ENCODE measurements around the gene RPS3. TPM values are rescaled to one million over a fixed set of nuclear protein-coding genes. Genes with fewer than 3 reads are reported as not detected.

The RPS3 gene
- total and polyA plus RNA-seq, 2 donors (not counting 1 experiment from before 2014, with no cell fraction given), result 3,389 to 3,642 TPM

DNA sequence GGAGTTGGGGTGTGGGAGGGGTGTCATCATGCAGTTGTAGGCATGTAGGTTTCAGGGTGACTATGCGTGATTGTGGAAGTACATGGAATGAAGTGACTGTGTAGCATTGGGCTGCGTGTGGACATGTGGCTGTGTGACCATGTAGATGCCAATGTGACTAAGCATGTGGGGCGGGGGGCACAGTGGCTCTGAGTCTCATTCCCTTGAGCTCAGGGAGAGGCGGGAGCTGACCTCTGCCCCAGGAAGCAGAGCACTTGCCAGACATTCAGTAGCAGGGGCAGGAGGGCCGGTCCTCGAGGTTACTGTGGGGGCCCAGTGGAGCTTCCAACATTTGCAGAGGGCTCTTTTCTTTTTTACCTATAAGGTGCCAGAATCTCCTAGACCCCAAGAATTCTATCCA, 34.1 kb downstream of the RPS3 start:
- Histone ChIP-seq H3K36me3 (replicated peaks in 1 of 2; ENCODE audit: control extremely low read depth in 1 of 2, control insufficient read depth in 1 of 2, extremely low read depth in 1 of 2, insufficient read depth in 2 of 2, low read length in 1 of 2) (no peaks in the 10 kb centered on the region), H3K27me3 (replicated peaks in 1 of 4; ENCODE audit: control extremely low read depth in 1 of 4, control insufficient read depth in 3 of 4, insufficient read depth in 4 of 4, low read length in 3 of 4) (peaks cover 0 to 53% (median 21%) of the 10 kb centered on the region in 4 experiments), H3K27ac (ENCODE audit: low read length in 2 of 2) (no peak overlapping the region), H3K79me2 (ENCODE audit: control insufficient read depth, insufficient read depth, low read length) (no peaks in the 10 kb centered on the region), H3K4me1 (ENCODE audit: control insufficient read depth in 2 of 2, insufficient read depth in 2 of 2, low read length in 2 of 2) (peaks cover 19 to 22% of the 10 kb centered on the region in 2 donors), H2AFZ (ENCODE audit: insufficient read depth, low read depth, low read length, poor library complexity, severe bottlenecking) (no peak overlapping the region), H3K4me2 (replicated peaks; ENCODE audit: low read depth, low read length, poor library complexity, severe bottlenecking) (no peak overlapping the region), H3K4me3 (ENCODE audit: control extremely low read depth in 1 of 5, extremely low read depth in 1 of 5, insufficient read depth in 1 of 5, low read depth in 2 of 5, low read length in 4 of 5) (no peak overlapping the region), H4K20me1 (ENCODE audit: control insufficient read depth, insufficient read depth, low read length, poor library complexity, severe bottlenecking) (no peaks in the 10 kb centered on the region), H3K9ac (ENCODE audit: low read length) (no peak overlapping the region), H3K9me3 (ENCODE audit: control extremely low read depth in 1 of 3, control insufficient read depth in 2 of 3, insufficient read depth in 1 of 3, low read length in 2 of 3) (peaks cover 0 to 8% (median 0%) of the 10 kb centered on the region in 3 donors)
- Mint-ChIP-seq H3K4me1 (peaks cover 18% of the 10 kb centered on the region), H3K9me3 (ENCODE audit: insufficient read depth) (no peaks in the 10 kb centered on the region), H3K4me3 (no peak overlapping the region), H3K27ac (peak overlapping the region; percentile 46), H3K27me3 (peaks cover 37% of the 10 kb centered on the region)
- no peak for DNase-seq
- ATAC-seq (ENCODE audit: low read depth), result no peak
- 88% methylated on average over 4 of the region's 6 CpGs for WGBS (ENCODE audit: insufficient coverage)
- ChIA-PET POLR2A (no interaction called here), CTCF (interaction anchor here (1.0 to 1.6 kb wide), 3 partner anchors 12 to 44 kb away, joined by 3 to 7 read pairs (median 3); no protein-coding TSS in a partner anchor)
- intact Hi-C loops (cut with micrococcal nuclease), result no loop called here
- no peak for TF ChIP-seq CTCF (IDR thresholded peaks at IDR 0.05)
- TF ChIP-seq EZH2 (IDR thresholded peaks at IDR 0.05; ENCODE audit: borderline replicate concordance, insufficient read depth, low read depth, low read length, poor library complexity, severe bottlenecking), result no peak

DNA sequence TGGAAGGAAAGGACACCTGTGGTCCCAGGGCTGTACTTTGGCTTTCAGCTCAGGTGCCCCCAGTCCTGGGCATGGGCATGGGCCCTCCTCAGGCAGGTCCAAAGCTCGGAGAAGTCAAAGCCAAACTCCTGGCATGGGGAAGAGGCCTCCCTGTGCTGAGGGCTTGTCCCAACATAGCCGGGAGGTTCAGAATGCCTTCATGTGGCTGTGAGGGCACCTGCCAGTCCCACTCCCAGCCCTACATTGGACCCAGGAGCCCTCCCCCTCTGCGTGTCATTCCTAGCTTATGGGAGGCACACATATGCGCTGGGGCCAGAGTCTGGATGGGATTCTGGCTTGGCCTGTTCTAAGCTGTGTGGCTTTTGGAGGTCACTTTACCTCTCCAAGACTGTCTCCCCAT, 34.7 kb downstream of the RPS3 start:
- ATAC-seq (ENCODE audit: low read depth), result no peak
- Histone ChIP-seq H3K27ac (ENCODE audit: low read length in 2 of 2) (no peak overlapping the region), H3K9me3 (ENCODE audit: control extremely low read depth in 1 of 3, control insufficient read depth in 2 of 3, insufficient read depth in 1 of 3, low read length in 2 of 3) (peaks cover 0 to 6% (median 0%) of the 10 kb centered on the region in 3 donors), H3K79me2 (ENCODE audit: control insufficient read depth, insufficient read depth, low read length) (no peaks in the 10 kb centered on the region), H3K9ac (ENCODE audit: low read length) (no peak overlapping the region), H3K36me3 (replicated peaks in 1 of 2; ENCODE audit: control extremely low read depth in 1 of 2, control insufficient read depth in 1 of 2, extremely low read depth in 1 of 2, insufficient read depth in 2 of 2, low read length in 1 of 2) (no peaks in the 10 kb centered on the region), H2AFZ (ENCODE audit: insufficient read depth, low read depth, low read length, poor library complexity, severe bottlenecking) (no peak overlapping the region), H3K4me2 (replicated peaks; ENCODE audit: low read depth, low read length, poor library complexity, severe bottlenecking) (no peak overlapping the region), H3K27me3 (replicated peaks in 1 of 4; ENCODE audit: control extremely low read depth in 1 of 4, control insufficient read depth in 3 of 4, insufficient read depth in 4 of 4, low read length in 3 of 4) (peaks cover 0 to 47% (median 17%) of the 10 kb centered on the region in 4 experiments), H4K20me1 (ENCODE audit: control insufficient read depth, insufficient read depth, low read length, poor library complexity, severe bottlenecking) (no peaks in the 10 kb centered on the region), H3K4me3 (ENCODE audit: control extremely low read depth in 1 of 5, extremely low read depth in 1 of 5, insufficient read depth in 1 of 5, low read depth in 2 of 5, low read length in 4 of 5) (no peak overlapping the region), H3K4me1 (ENCODE audit: control insufficient read depth in 2 of 2, insufficient read depth in 2 of 2, low read length in 2 of 2) (peaks cover 14 to 16% of the 10 kb centered on the region in 2 donors)
- Mint-ChIP-seq H3K27me3 (peaks cover 31% of the 10 kb centered on the region), H3K4me1 (peaks cover 12% of the 10 kb centered on the region), H3K9me3 (ENCODE audit: insufficient read depth) (no peaks in the 10 kb centered on the region), H3K4me3 (no peak overlapping the region), H3K27ac (no peak overlapping the region)
- intact Hi-C loops (cut with micrococcal nuclease), result no loop called here
- ChIA-PET POLR2A (no interaction called here), CTCF (interaction anchor here (1.0 to 1.6 kb wide), 4 partner anchors 11 to 98 kb away, joined by 3 to 7 read pairs (median 3); no protein-coding TSS in a partner anchor)
- no peak for TF ChIP-seq CTCF (IDR thresholded peaks at IDR 0.05)
- no peak for TF ChIP-seq EZH2 (IDR thresholded peaks at IDR 0.05; ENCODE audit: borderline replicate concordance, insufficient read depth, low read depth, low read length, poor library complexity, severe bottlenecking)
- DNase-seq, result no peak
- 97% methylated on average over 4 of the region's 4 CpGs for WGBS (ENCODE audit: insufficient coverage)
